SW 1271 (cell line): ENCODE data around the gene UFD1.

Experiments
- DNase-seq, 2 experiments: peaks; one replicate each; lab custom pipeline; 2025; lab: John Stamatoyannopoulos, UW

Gene UFD1

GRCh38 chr22:19424186-19424500 is 54.9 kb downstream of the UFD1 start:
- no peak for DNase-seq

- DNase-seq: no peak
Observed at GRCh38 chr22:19422440-19423301, 56.3 kb downstream of the UFD1 start.

DNA sequence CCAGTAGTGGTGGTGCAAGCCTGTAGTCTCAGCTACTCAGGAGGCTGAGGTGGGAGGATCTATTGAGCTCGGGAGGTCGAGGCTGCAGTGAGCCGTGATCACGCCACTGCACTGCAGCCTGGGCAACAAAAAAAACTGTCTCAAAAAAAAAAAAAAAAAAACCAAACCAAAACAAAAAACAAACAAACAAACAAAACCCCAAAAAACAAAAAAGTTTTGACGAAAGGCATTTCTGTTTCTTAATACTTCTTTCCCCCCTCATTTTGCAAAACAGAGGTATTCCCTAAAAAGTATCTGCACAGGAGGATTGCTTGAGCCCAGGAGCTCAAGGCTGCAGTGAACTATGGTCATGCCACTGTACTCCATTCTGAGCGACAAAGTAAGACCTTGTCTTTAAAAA is 58.7 kb downstream of the UFD1 start:
- no peak for DNase-seq

DNA sequence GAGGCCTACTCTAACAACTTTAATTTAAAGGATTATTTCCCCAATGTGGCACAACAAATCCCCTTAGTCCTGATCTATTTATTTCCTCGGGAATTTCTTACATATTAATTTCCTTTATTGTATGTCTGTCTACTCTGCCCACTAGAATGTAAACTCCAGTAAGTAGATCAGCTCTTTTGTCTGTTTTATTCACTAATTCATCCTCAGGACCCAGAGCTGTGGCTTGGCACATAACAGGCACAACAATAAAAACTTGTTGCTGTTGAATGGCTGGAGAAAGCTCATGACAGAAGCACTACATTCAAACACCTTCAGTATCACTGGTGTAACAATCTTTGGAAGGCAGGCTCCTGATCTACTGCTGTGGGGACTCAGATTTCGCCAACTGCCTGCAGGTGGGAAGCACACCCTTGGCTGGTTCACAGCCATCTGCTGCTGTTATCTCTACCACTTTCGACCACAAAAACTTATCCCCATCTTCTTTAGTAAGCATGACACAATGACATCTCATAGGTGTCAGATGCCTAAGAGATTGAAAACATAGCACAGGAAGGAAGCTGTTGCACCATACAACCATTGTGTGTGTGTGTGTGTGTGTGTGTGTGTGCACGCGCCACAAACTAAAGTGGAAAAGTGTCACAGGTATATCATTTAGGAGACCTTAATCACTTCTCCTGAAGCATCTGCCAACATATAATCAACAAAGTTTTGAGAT is 59.4 kb downstream of the UFD1 start:
- DNase-seq: no peak

DNA sequence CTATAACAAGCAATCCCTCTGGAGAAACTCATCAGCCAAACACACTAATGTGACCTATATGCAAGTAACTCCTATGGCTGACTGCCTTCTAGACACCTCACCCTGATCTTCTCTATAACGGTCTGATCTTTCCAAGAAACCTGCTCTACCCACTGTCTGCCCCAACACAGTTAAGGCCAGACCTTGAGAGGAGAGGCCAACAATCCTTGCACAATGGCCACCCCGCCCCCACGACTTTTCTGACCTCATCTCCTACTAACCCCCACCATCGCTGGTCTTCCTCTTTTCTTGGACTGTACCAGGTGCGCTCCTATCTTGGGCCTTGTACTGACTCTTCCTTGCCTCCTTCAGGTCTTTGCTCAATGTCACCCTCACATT is 59.9 kb downstream of the UFD1 start:
- DNase-seq: no peak

- no peak for DNase-seq
Observed at GRCh38 chr22:19412923-19413322, 66.1 kb downstream of the UFD1 start.

- no peak for DNase-seq
Observed at GRCh38 chr22:19412478-19412877, 66.5 kb downstream of the UFD1 start.

DNA sequence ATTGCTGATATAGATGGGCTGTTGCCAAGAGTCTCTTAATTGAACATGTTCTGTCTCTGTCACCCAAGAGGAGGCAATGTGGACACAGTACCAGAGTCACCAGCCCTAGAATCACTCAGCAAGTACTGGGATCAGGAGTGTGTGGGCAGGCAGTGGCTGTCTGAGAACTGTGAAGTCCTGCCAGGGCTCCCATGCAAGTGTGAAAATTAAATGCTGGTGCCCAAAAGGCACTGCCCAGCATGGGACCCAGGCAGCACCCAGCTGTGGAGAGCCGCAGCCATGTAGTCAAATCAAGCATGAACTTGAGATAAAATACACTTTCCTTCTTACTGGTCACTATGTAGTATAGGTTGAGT is 67.3 kb downstream of the UFD1 start:
- DNase-seq: no peak

DNA sequence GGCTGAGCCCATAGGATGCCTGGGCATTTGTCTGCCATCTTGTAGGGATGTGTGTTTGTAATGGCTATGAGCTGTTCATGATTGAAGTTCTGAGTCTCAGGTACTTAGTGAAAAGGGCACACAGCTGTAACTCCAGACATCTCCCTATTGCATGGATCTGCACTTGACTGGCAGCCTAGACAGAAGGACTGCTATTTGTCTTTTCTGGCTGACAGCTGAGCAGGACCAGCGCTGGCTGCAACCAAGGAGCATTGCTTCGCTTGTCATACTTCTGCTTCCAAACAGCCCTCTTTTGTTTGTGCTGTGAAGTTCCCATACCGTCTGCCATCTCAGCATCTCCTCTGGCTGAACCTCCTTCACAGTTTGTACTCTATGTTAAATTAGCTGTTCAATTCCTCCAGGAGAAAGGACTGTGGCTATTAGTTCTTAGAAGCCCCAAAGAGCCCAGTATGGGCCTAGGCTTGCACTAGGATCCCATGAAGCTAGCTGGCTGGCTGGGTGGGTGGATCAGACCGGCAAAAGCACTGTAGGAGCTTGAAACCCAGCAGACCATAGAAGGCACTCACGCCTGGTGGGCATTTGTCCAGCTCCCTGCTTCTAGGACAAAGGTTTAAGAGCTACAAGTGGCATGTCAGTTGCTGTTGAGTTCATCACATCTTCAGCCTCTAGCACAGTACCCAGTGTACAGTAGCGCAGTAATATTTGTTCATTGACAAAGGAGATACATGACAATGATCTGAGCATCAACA is 67.9 kb downstream of the UFD1 start:
- DNase-seq: no peak

DNA sequence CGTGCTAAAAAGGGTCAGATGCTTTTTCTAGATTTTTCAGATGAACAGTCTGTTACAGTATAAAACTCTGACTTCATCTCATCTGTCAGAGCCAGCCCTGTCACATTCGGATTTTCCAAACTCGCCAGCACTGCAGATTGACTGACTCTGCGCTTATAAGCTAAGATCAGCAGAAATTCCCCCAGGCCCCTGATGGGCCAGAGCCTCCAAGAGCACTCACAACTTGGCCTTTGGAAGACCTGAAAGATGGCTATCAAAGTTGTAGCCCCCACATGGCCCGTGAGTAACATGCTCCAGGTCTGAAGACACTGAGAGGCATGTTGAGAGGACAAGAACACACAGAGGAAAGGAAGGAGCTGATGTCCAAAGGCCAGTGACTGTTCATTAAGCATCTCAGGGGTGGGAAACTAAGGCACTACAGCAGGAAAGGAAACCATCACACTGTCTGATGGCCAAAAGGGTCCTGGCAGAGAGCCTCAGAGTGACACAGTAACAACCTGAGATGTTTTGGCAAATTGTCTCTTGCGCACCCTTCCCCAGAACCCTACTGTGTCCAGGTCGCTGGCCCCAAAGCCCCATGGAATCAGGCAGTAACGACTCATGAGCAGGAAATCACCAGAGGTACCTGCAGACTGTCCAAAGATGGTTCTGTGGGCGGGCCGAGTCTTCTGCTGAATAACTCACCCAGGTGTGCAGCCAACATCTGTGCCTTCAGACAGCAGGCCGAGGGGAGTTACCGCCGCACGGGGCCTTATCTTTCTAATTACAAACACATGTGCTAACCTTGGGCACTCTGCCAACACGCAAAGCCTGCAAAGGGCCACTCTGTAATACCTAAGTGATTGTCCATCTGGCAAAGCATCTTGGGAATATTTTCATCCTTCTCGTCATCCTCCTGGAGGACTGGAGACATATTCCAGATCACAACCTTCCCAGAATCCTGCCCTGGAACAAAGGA is 71.1 kb downstream of the UFD1 start:
- no peak for DNase-seq

GRCh38 chr22:19406846-19407245 is 72.1 kb downstream of the UFD1 start:
- DNase-seq: no peak

- no peak for DNase-seq
Observed at GRCh38 chr22:19406281-19406811, 72.6 kb downstream of the UFD1 start.

DNA sequence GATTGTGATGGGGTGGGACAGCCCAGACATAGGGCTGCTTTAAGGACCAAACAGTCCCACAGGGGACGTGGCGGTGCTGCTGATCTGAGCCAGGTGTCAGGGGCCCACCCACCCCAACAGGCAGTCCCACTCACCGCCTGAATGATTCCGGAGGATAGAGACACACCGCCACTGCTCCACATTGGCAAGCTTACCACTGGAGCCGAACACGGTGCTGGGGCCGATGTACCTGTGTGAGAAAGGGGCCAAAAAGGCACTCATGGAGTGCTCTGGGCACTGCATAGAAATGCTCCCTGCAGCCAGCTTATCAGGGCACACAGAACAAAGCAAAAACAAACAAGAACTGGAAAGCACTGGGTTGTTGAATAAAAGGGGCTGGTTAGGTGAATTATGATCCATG is 73.3 kb downstream of the UFD1 start:
- no peak for DNase-seq

DNA sequence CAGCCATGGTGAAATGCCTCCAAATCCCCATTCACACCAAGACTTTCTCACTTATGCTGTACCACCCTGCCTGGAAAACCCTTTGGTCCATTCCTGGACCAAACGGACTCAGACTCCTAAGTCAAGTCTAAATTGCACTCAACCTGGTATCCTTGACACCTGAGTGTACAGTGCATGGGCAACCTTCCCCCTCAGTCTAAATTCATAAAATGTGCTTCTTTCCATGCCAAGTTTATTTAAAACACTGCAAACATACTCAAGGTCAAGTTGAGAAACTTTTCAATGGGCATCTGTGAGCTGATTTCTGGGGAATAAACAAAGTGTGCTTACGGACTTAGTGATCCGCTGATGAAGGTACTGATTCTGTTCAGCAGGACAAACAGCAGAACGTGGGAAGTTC is 73.9 kb downstream of the UFD1 start:
- DNase-seq: no peak

DNA sequence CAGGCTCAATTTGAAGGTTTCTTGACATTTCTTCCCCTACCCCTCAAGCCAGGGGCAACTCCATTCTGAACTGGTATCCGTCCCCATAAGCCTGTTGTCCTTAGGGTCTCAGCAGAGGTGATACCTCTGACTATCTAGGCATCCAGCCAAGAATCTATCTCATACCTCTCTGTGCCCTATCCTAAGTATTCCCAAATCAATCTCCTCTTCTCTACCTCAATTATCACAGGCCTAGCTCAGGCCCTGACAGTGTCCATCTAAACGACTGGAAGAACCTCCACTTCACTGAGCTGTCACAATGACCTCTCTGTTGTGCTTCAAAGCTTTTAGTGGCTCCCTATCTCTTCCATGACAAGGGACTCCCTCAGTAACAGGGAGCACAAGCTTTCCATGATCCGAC is 74.3 kb downstream of the UFD1 start:
- no peak for DNase-seq

GRCh38 chr22:19402642-19403191 is 76.3 kb downstream of the UFD1 start:
- no peak for DNase-seq

DNA sequence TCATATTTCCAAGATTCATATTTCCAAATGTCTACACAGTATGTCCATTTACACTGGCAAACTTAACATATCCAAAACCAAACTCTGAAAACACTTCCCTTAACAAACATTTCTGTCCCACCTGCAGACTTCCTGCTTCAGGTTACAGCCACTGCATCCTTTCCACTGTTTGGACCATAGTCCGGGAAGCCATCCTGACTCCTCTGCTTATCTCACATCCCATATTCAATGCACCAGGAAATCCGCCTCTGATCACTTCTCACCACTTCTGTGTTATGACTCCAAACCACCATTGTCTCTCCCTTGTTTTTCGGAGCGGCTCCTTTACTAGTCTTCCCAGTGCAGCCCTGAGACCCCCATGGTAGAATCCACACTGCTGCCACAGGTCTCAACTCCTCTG is 77.5 kb downstream of the UFD1 start:
- DNase-seq: no peak

DNA sequence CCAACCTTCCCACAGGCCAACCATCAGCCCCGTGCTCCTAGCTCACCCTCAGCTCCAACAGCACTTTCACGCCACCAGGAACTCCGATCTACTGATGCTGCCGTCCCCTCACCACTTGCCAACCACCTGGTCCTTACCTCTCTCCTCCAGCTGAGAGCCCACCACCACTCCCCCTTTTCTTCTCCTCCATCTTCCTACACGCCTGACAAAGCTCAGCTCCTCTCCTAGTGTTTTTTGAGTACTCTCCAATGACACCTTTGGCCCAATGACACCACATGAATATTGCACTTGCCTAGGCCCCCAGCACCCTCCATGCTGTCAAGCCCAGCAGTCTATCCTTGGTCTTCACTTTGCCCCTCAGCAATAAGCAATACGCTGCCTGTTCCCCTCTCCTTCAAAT is 78.1 kb downstream of the UFD1 start:
- DNase-seq: no peak
